WTC11 (cell line): Measurements from ENCODE around the gene CNOT10. TPM values are rescaled to one million over a fixed set of nuclear protein-coding genes. Genes with fewer than 3 reads are reported as not detected.

Source experiments
- ATAC-seq: fragments of 200-7000 bp; cut with Tn5 transposase; 2 replicates; pipeline ENCODE4 v1.10.0; 2021; ENCODE audit warnings: mild to moderate bottlenecking, moderate library complexity
- CTCF ChIA-PET: fragments of 300-600 bp; sonication (Branson Sonifier 250); formaldehyde crosslinking; loops from one replicate; lab custom pipeline; 2021; ENCODE audit warnings: antibody characterized with exemption; lab: Charles Lee
- POLR2A ChIA-PET: fragments of 350-600 bp; sonication (Branson Sonifier 250); formaldehyde crosslinking; loops from one replicate; lab custom pipeline; 2021; ENCODE audit warnings: antibody characterized with exemption; lab: Charles Lee
- DNase-seq: peaks from one replicate; pipeline ENCODE4 v3.0.0; 2021; ENCODE audit warnings: low spot score
- H3K27ac Mint-ChIP-seq: 2 replicates; pipeline ENCODE4 v1.8.0; 2021; ENCODE audit warnings: mixed read lengths
- H3K27me3 Mint-ChIP-seq: 2 replicates; pipeline ENCODE4 v1.8.0; 2021; ENCODE audit warnings: low read depth, mild to moderate bottlenecking, moderate library complexity, mixed read lengths
- H3K36me3 Mint-ChIP-seq: 2 replicates; pipeline ENCODE4 v1.8.0; 2021; ENCODE audit warnings: mixed read lengths
- H3K4me1 Mint-ChIP-seq: 2 replicates; pipeline ENCODE4 v1.8.0; 2022; ENCODE audit warnings: mixed read lengths
- H3K4me3 Mint-ChIP-seq: 2 replicates; pipeline ENCODE4 v1.8.0; 2021; ENCODE audit warnings: mild to moderate bottlenecking, moderate library complexity, mixed read lengths
- H3K9me3 Mint-ChIP-seq: 2 replicates; pipeline ENCODE4 v1.8.0; 2021; ENCODE audit warnings: mixed read lengths
- GRHL2 ChIP-seq: fragments of 250-450 bp; sonication (Bioruptor Pico); IDR thresholded peaks from 2 replicates; pipeline ENCODE4 v1.8.0; 2022; ENCODE audit warnings: mild to moderate bottlenecking, moderate library complexity; ENCODE audit not compliant: insufficient replicate concordance, severe bottlenecking
- JAZF1 ChIP-seq: fragments of 250-450 bp; sonication (Bioruptor Pico); IDR thresholded peaks from 2 replicates; pipeline ENCODE4 v1.9.0; 2021; ENCODE audit warnings: moderate library complexity, mild to moderate bottlenecking, inconsistent platforms
- JUN ChIP-seq: sonication (generic); formaldehyde crosslinking; IDR thresholded peaks from 2 replicates; pipeline ENCODE4 v1.8.0; 2023; ENCODE audit warnings: mild to moderate bottlenecking, missing genetic modification reagents
- SMAD3 ChIP-seq: sonication (generic); formaldehyde crosslinking; IDR thresholded peaks from 2 replicates; pipeline ENCODE4 v1.8.0; 2022; ENCODE audit warnings: missing genetic modification reagents, mild to moderate bottlenecking, borderline replicate concordance
- SP1 ChIP-seq: sonication (generic); formaldehyde crosslinking; conservative IDR thresholded peaks from 2 replicates; pipeline ENCODE4 v1.8.1; 2022; ENCODE audit warnings: missing genetic modification reagents
- USF2 ChIP-seq: sonication (generic); formaldehyde crosslinking; IDR thresholded peaks from 2 replicates; pipeline ENCODE4 v1.8.1; 2023; ENCODE audit warnings: mild to moderate bottlenecking, missing genetic modification reagents, moderate library complexity
- ZNF263 ChIP-seq: sonication (generic); formaldehyde crosslinking; IDR thresholded peaks from 2 replicates; pipeline ENCODE4 v1.8.1; 2022; ENCODE audit warnings: low read depth, mild to moderate bottlenecking, moderate library complexity, missing genetic modification reagents
- ZNF671 ChIP-seq: fragments of 250-450 bp; sonication (Bioruptor Pico); IDR thresholded peaks from 2 replicates; pipeline ENCODE4 v1.8.0; 2021; ENCODE audit warnings: mild to moderate bottlenecking
- total RNA-seq: library from RNA; stranded (reverse); gene quantifications from 3 replicates; pipeline ENCODE4 v1.2.3, GENCODE V29; 2021
- TF ChIP-seq, protein P1 (sequence below): sonication (generic); formaldehyde crosslinking; IDR thresholded peaks from 2 replicates; pipeline ENCODE4 v1.8.0; 2022; ENCODE audit warnings: mild to moderate bottlenecking, missing genetic modification reagents
- TF ChIP-seq, protein P2 (sequence below): fragments of 250-450 bp; sonication (Bioruptor Pico); IDR thresholded peaks from 2 replicates; pipeline ENCODE4 v1.9.0; 2021; ENCODE audit warnings: mild to moderate bottlenecking, borderline replicate concordance
- TF ChIP-seq, protein P3 (sequence below): fragments of 200-600 bp; IDR thresholded peaks from 2 replicates; pipeline ENCODE4 v1.8.0; 2022; ENCODE audit warnings: antibody characterized with exemption
- TF ChIP-seq, protein P4 (sequence below): sonication (generic); formaldehyde crosslinking; IDR thresholded peaks from 2 replicates; pipeline ENCODE4 v1.8.0; 2022; ENCODE audit warnings: missing genetic modification reagents
- TF ChIP-seq, protein P5 (sequence below): sonication (generic); formaldehyde crosslinking; IDR thresholded peaks from 2 replicates; pipeline ENCODE4 v1.8.1; 2022; ENCODE audit warnings: mild to moderate bottlenecking, missing genetic modification reagents, moderate library complexity, borderline replicate concordance
- TF ChIP-seq, protein P6 (sequence below): fragments of 250-450 bp; sonication (Bioruptor Pico); IDR thresholded peaks from 2 replicates; pipeline ENCODE4 v1.9.0; 2021; ENCODE audit warnings: mild to moderate bottlenecking

Gene CNOT10
- total RNA-seq, 1 experiment from 2014 or later: 38.7 TPM

DNA sequence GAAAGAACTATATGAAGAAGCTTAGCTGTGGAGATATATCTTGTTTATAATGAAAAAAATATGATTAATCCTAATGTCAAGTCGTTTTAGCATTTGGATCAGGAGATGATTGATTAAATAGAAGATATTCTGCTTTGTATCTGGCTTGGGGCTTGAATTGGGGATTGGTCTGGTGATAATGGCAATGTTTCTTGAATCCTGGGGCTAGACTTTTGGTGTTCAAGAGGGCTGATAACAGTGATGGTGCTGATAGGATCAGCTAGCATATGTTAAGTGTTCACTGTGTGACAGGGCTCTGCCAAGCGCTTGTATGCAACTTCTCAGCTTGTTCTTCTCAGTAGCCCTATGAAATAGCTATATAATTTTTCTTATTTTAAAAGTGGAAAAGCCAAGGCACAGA, 20.2 kb downstream of the CNOT10 start (continued):
- TF ChIP-seq, protein P1, sequence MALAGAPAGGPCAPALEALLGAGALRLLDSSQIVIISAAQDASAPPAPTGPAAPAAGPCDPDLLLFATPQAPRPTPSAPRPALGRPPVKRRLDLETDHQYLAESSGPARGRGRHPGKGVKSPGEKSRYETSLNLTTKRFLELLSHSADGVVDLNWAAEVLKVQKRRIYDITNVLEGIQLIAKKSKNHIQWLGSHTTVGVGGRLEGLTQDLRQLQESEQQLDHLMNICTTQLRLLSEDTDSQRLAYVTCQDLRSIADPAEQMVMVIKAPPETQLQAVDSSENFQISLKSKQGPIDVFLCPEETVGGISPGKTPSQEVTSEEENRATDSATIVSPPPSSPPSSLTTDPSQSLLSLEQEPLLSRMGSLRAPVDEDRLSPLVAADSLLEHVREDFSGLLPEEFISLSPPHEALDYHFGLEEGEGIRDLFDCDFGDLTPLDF (CRISPR knock-in tag): no peak

DNA sequence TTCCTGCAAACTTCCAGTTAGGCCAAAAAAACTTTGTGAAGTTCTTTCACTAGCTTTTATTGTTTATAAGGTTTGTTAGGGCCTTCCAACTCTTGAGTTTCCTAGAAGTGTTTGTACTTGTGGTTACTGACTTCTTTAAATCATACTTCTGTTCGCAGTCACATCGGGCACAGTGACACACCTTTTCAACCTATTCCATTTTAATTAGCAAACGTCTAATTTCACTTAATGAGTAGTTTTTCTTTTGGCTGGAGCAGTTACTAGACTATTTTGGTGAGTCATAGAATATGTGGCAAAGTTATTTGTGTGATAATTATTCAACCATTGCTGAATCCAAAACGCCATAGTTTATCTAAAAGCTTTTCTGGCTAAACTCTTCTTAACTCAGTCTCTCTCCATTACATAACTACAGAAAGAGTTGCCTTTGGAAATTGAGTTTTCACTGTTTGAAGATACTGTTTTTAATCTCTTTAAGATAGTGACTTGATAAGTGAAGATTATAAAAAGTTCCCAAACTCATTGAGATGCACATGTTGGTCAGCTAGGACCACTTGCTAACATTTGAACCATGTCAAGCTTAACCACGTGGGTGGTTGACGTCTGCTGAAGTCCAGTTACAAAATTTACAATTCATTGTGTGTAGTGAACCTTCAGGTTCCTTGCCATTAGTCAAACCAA, 21.5 kb downstream of the CNOT10 start:
- POLR2A ChIA-PET: no interaction called here
- Mint-ChIP-seq H3K4me1 (peaks cover 2% of the 10 kb centered on the region), H3K27me3 (no peaks in the 10 kb centered on the region), H3K27ac (no peak overlapping the region), H3K9me3 (no peaks in the 10 kb centered on the region), H3K4me3 (no peak overlapping the region), H3K36me3 (peaks cover 23% of the 10 kb centered on the region)
- no peak for DNase-seq
- TF ChIP-seq ZNF671 (CRISPR knock-in tag) (no peak), ZNF263 (CRISPR knock-in tag) (no peak), JAZF1 (CRISPR knock-in tag) (no peak), JUN (CRISPR knock-in tag) (no peak), SP1 (CRISPR knock-in tag) (no peak), GRHL2 (CRISPR knock-in tag) (no peak), USF2 (CRISPR knock-in tag) (no peak), SMAD3 (CRISPR knock-in tag) (no peak)
- TF ChIP-seq, protein P2, sequence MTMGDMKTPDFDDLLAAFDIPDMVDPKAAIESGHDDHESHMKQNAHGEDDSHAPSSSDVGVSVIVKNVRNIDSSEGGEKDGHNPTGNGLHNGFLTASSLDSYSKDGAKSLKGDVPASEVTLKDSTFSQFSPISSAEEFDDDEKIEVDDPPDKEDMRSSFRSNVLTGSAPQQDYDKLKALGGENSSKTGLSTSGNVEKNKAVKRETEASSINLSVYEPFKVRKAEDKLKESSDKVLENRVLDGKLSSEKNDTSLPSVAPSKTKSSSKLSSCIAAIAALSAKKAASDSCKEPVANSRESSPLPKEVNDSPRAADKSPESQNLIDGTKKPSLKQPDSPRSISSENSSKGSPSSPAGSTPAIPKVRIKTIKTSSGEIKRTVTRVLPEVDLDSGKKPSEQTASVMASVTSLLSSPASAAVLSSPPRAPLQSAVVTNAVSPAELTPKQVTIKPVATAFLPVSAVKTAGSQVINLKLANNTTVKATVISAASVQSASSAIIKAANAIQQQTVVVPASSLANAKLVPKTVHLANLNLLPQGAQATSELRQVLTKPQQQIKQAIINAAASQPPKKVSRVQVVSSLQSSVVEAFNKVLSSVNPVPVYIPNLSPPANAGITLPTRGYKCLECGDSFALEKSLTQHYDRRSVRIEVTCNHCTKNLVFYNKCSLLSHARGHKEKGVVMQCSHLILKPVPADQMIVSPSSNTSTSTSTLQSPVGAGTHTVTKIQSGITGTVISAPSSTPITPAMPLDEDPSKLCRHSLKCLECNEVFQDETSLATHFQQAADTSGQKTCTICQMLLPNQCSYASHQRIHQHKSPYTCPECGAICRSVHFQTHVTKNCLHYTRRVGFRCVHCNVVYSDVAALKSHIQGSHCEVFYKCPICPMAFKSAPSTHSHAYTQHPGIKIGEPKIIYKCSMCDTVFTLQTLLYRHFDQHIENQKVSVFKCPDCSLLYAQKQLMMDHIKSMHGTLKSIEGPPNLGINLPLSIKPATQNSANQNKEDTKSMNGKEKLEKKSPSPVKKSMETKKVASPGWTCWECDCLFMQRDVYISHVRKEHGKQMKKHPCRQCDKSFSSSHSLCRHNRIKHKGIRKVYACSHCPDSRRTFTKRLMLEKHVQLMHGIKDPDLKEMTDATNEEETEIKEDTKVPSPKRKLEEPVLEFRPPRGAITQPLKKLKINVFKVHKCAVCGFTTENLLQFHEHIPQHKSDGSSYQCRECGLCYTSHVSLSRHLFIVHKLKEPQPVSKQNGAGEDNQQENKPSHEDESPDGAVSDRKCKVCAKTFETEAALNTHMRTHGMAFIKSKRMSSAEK (CRISPR knock-in tag): no peak
- TF ChIP-seq, protein P3, sequence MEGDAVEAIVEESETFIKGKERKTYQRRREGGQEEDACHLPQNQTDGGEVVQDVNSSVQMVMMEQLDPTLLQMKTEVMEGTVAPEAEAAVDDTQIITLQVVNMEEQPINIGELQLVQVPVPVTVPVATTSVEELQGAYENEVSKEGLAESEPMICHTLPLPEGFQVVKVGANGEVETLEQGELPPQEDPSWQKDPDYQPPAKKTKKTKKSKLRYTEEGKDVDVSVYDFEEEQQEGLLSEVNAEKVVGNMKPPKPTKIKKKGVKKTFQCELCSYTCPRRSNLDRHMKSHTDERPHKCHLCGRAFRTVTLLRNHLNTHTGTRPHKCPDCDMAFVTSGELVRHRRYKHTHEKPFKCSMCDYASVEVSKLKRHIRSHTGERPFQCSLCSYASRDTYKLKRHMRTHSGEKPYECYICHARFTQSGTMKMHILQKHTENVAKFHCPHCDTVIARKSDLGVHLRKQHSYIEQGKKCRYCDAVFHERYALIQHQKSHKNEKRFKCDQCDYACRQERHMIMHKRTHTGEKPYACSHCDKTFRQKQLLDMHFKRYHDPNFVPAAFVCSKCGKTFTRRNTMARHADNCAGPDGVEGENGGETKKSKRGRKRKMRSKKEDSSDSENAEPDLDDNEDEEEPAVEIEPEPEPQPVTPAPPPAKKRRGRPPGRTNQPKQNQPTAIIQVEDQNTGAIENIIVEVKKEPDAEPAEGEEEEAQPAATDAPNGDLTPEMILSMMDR: no peak
- TF ChIP-seq, protein P4, sequence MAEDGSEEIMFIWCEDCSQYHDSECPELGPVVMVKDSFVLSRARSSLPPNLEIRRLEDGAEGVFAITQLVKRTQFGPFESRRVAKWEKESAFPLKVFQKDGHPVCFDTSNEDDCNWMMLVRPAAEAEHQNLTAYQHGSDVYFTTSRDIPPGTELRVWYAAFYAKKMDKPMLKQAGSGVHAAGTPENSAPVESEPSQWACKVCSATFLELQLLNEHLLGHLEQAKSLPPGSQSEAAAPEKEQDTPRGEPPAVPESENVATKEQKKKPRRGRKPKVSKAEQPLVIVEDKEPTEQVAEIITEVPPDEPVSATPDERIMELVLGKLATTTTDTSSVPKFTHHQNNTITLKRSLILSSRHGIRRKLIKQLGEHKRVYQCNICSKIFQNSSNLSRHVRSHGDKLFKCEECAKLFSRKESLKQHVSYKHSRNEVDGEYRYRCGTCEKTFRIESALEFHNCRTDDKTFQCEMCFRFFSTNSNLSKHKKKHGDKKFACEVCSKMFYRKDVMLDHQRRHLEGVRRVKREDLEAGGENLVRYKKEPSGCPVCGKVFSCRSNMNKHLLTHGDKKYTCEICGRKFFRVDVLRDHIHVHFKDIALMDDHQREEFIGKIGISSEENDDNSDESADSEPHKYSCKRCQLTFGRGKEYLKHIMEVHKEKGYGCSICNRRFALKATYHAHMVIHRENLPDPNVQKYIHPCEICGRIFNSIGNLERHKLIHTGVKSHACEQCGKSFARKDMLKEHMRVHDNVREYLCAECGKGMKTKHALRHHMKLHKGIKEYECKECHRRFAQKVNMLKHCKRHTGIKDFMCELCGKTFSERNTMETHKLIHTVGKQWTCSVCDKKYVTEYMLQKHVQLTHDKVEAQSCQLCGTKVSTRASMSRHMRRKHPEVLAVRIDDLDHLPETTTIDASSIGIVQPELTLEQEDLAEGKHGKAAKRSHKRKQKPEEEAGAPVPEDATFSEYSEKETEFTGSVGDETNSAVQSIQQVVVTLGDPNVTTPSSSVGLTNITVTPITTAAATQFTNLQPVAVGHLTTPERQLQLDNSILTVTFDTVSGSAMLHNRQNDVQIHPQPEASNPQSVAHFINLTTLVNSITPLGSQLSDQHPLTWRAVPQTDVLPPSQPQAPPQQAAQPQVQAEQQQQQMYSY: no peak
- TF ChIP-seq, protein P5, sequence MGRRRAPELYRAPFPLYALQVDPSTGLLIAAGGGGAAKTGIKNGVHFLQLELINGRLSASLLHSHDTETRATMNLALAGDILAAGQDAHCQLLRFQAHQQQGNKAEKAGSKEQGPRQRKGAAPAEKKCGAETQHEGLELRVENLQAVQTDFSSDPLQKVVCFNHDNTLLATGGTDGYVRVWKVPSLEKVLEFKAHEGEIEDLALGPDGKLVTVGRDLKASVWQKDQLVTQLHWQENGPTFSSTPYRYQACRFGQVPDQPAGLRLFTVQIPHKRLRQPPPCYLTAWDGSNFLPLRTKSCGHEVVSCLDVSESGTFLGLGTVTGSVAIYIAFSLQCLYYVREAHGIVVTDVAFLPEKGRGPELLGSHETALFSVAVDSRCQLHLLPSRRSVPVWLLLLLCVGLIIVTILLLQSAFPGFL: no peak
- TF ChIP-seq, protein P6, sequence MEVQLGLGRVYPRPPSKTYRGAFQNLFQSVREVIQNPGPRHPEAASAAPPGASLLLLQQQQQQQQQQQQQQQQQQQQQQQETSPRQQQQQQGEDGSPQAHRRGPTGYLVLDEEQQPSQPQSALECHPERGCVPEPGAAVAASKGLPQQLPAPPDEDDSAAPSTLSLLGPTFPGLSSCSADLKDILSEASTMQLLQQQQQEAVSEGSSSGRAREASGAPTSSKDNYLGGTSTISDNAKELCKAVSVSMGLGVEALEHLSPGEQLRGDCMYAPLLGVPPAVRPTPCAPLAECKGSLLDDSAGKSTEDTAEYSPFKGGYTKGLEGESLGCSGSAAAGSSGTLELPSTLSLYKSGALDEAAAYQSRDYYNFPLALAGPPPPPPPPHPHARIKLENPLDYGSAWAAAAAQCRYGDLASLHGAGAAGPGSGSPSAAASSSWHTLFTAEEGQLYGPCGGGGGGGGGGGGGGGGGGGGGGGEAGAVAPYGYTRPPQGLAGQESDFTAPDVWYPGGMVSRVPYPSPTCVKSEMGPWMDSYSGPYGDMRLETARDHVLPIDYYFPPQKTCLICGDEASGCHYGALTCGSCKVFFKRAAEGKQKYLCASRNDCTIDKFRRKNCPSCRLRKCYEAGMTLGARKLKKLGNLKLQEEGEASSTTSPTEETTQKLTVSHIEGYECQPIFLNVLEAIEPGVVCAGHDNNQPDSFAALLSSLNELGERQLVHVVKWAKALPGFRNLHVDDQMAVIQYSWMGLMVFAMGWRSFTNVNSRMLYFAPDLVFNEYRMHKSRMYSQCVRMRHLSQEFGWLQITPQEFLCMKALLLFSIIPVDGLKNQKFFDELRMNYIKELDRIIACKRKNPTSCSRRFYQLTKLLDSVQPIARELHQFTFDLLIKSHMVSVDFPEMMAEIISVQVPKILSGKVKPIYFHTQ (CRISPR knock-in tag): no peak
- ATAC-seq: no peak
- CTCF ChIA-PET: no interaction called here
